Measurements from ENCODE around the gene FBXW11.

- TF ChIP-seq CTCF (IDR thresholded peaks at IDR 0.05) (no peak), EZH2 (IDR thresholded peaks at IDR 0.05; ENCODE audit: borderline replicate concordance, insufficient read depth, low read depth, low read length, poor library complexity, severe bottlenecking) (no peak)
These were observed 42.2 kb upstream of the FBXW11 start for GRCh38 chr5:172048539-172049101.
